CD14-positive monocyte (primary cell): ENCODE measurements around the gene GPC2. TPM values are rescaled to one million over a fixed set of nuclear protein-coding genes. Genes with fewer than 3 reads are reported as not detected.
"Not testable (repeated sequence)": the region's sequence is repeated elsewhere in the genome, so short reads cannot be mapped to it uniquely, and the experiment has no call there.

Experiments
- DNase-seq, 3 donors: peaks; one replicate each; pipeline ENCODE4 v3.0.0-alpha.2; 2011 to 2022
- H2AFZ ChIP-seq: 2 replicates; pipeline ENCODE4 v1.6.0; 2012; ENCODE audit warnings: mild to moderate bottlenecking, low read depth, low read length, inconsistent platforms; ENCODE audit not compliant: insufficient read depth, poor library complexity, severe bottlenecking
- H3K27ac ChIP-seq, 2 donors: 1 replicate in 1 of 2; 2 replicates in 1 of 2; pipeline ENCODE4 v1.5.1; 2012 to 2013; ENCODE audit warnings: low read length in 2 of 2, control low read depth in 1 of 2, inconsistent platforms in 1 of 2, low read depth in 1 of 2, mild to moderate bottlenecking in 1 of 2
- H3K27me3 ChIP-seq, 2 donors: one replicate each; pipeline versions ENCODE4 v1.6.0 to v1.6.1; 2011 to 2013; ENCODE audit warnings: low read length in 2 of 2; ENCODE audit not compliant: control insufficient read depth in 2 of 2, insufficient read depth in 2 of 2
- H3K36me3 ChIP-seq, 2 donors: replicated peaks in 1 of 2; 1 replicate in 1 of 2; 2 replicates in 1 of 2; pipeline versions ENCODE4 v1.5.1 to v1.6.1; 2012 to 2013; ENCODE audit warnings: low read length in 2 of 2, control low read depth in 1 of 2, inconsistent platforms in 1 of 2, mild to moderate bottlenecking in 1 of 2; ENCODE audit not compliant: insufficient read depth in 2 of 2, control insufficient read depth in 1 of 2
- H3K4me1 ChIP-seq, 2 donors: 1 replicate in 1 of 2; 2 replicates in 1 of 2; pipeline versions ENCODE4 v1.5.1 to v1.6.1; 2012 to 2013; ENCODE audit warnings: low read length in 2 of 2, control low read depth in 1 of 2, inconsistent platforms in 1 of 2, mild to moderate bottlenecking in 1 of 2, moderate library complexity in 1 of 2; ENCODE audit not compliant: insufficient read depth in 2 of 2, control insufficient read depth in 1 of 2
- H3K4me2 ChIP-seq: replicated peaks from 2 replicates; pipeline ENCODE3; 2012; ENCODE audit warnings: low read length, moderate library complexity, mild to moderate bottlenecking; ENCODE audit not compliant: poor library complexity, severe bottlenecking; ENCODE audit errors: extremely low read depth
- H3K4me3 ChIP-seq, 3 experiments: fragments of 200-600 bp in 1 of 3; sonication (generic) in 1 of 3; replicated peaks in 1 of 3; 1 replicate in 2 of 3; 2 replicates in 1 of 3; pipeline ENCODE4 v1.5.1; 2011 to 2013; ENCODE audit warnings: low read length in 3 of 3, mild to moderate bottlenecking in 3 of 3, control low read depth in 2 of 3, low read depth in 2 of 3, inconsistent platforms in 1 of 3, moderate library complexity in 1 of 3
- H3K79me2 ChIP-seq: 2 replicates; pipeline ENCODE4 v1.6.0; 2012; ENCODE audit warnings: mild to moderate bottlenecking, control low read depth, inconsistent platforms, low read length, moderate library complexity; ENCODE audit not compliant: insufficient read depth
- H3K9ac ChIP-seq: 2 replicates; pipeline ENCODE4 v1.6.0; 2017; ENCODE audit warnings: low read length, mild to moderate bottlenecking; ENCODE audit not compliant: insufficient read depth, poor library complexity, severe bottlenecking
- H3K9me3 ChIP-seq, 2 donors: replicated peaks in 1 of 2; 1 replicate in 1 of 2; 2 replicates in 1 of 2; pipeline versions ENCODE4 v1.5.1 to v1.6.1; 2012 to 2013; ENCODE audit warnings: low read length in 2 of 2, control low read depth in 1 of 2; ENCODE audit not compliant: control insufficient read depth in 1 of 2, insufficient read depth in 1 of 2
- H4K20me1 ChIP-seq: 2 replicates; pipeline ENCODE4 v1.6.0; 2012; ENCODE audit warnings: mild to moderate bottlenecking, low read length, control low read depth, moderate library complexity; ENCODE audit not compliant: insufficient read depth
- H3K27ac Mint-ChIP-seq, 7 donors: one replicate each; pipeline ENCODE4 v1.8.0; 2020; ENCODE audit warnings: mild to moderate bottlenecking in 7 of 7, mixed read lengths in 7 of 7, moderate library complexity in 6 of 7, inconsistent platforms in 2 of 7
- H3K27me3 Mint-ChIP-seq, 3 donors: one replicate each; pipeline ENCODE4 v1.8.0; 2021 to 2022; ENCODE audit warnings: low read depth in 3 of 3, mild to moderate bottlenecking in 3 of 3, mixed read lengths in 3 of 3, moderate library complexity in 3 of 3, inconsistent platforms in 1 of 3
- H3K36me3 Mint-ChIP-seq, 2 donors: one replicate each; pipeline ENCODE4 v1.8.0; 2020; ENCODE audit warnings: mixed read lengths in 2 of 2, inconsistent platforms in 1 of 2, mild to moderate bottlenecking in 1 of 2
- H3K4me1 Mint-ChIP-seq: one replicate; pipeline ENCODE4 v1.8.0; 2020; ENCODE audit warnings: mild to moderate bottlenecking, mixed read lengths
- H3K4me3 Mint-ChIP-seq, 2 donors: one replicate each; pipeline ENCODE4 v1.8.0; 2020; ENCODE audit warnings: mild to moderate bottlenecking in 2 of 2, mixed read lengths in 2 of 2, moderate library complexity in 1 of 2
- H3K9me3 Mint-ChIP-seq, 7 donors: one replicate each; pipeline ENCODE4 v1.8.0; 2020 to 2022; ENCODE audit warnings: mixed read lengths in 7 of 7, mild to moderate bottlenecking in 6 of 7, moderate library complexity in 6 of 7, inconsistent platforms in 2 of 7
- CTCF ChIP-seq: fragments of 200-600 bp; IDR thresholded peaks from one replicate; pipeline ENCODE4 v1.8.0; 2022; ENCODE audit warnings: antibody characterized with exemption, mild to moderate bottlenecking
- WGBS: methylation state at CpG from one replicate; pipeline ENCODE4 v1.1.5; 2013; ENCODE audit warnings: missing lambda C conversion rate; ENCODE audit not compliant: insufficient coverage; 5-methylcytosine and 5-hydroxymethylcytosine counted together
- intact Hi-C, 2 donors: fragments of 100-400 bp; cut with micrococcal nuclease; formaldehyde crosslinking; loops; one replicate each; pipeline versions ENCODE4 v1.15.0 to v1.15.1; 2023
- polyA plus RNA-seq, 3 donors: library from polyadenylated mRNA; depleted of rRNA in 1 of 3; unstranded in 2 of 3; stranded (reverse) in 1 of 3; fragments of 300-500 nt in 2 of 3; fragments of >200 nt in 1 of 3; fragmentation: Illumina TruSeq in 2 of 3; gene quantifications; 1 replicate in 2 of 3; 2 replicates in 1 of 3; pipeline ENCODE4 v1.2.3, GENCODE V29; 2012 to 2021

The GPC2 gene
- polyA plus RNA-seq, 3 donors: 0.91 TPM; not detected in 2

GRCh38 chr7:100221231-100221718 is 44.1 kb upstream of the GPC2 start:
- no peak overlapping the region for H3K9ac ChIP-seq

GRCh38 chr7:100220586-100221230 is 43.5 kb upstream of the GPC2 start:
- Histone ChIP-seq H3K4me3 (no peak overlapping the region), H3K4me2 (no peak overlapping the region), H4K20me1 (no peaks in the 10 kb centered on the region), H3K27ac (no peak overlapping the region), H3K27me3 (no peaks in the 10 kb centered on the region), H3K36me3 (no peaks in the 10 kb centered on the region), H3K9ac (no peak overlapping the region), H3K79me2 (no peaks in the 10 kb centered on the region), H2AFZ (no peak overlapping the region), H3K9me3 (no peaks in the 10 kb centered on the region), H3K4me1 (no peaks in the 10 kb centered on the region)
- peaks cover 9% of the 10 kb centered on the region for H3K4me1 Mint-ChIP-seq
- TF ChIP-seq CTCF: no peak
- H3K27ac Mint-ChIP-seq: peak overlapping the region in 1 of 7 donors; percentile 79
- H3K27me3 Mint-ChIP-seq: no peaks in the 10 kb centered on the region
- peaks cover 3 to 4% of the 10 kb centered on the region in 2 donors for H3K36me3 Mint-ChIP-seq
- no peak for DNase-seq
- peak overlapping the region in 1 of 2 donors; percentile 61 for H3K4me3 Mint-ChIP-seq
- intact Hi-C loops: no loop called here
- WGBS: 95% methylated on average over 17 of the region's 22 CpGs
- no peaks in the 10 kb centered on the region for H3K9me3 Mint-ChIP-seq

More at GRCh38 chr7:100221231-100221718, 44.1 kb upstream of the GPC2 start:
- no peaks in the 10 kb centered on the region for H3K36me3 ChIP-seq
- H3K4me3 ChIP-seq: no peak overlapping the region
- intact Hi-C loops: no loop called here
- H3K4me3 Mint-ChIP-seq: peak overlapping the region in 1 of 2 donors; percentile 34
- H3K9me3 Mint-ChIP-seq: no peaks in the 10 kb centered on the region
- H3K4me2 ChIP-seq: no peak overlapping the region
- peak overlapping the region in 1 of 7 donors; percentile 79 for H3K27ac Mint-ChIP-seq
- no peak for DNase-seq
- H3K4me1 ChIP-seq: no peaks in the 10 kb centered on the region
- WGBS: 75% methylated on average over 3 of the region's 5 CpGs
- H3K9me3 ChIP-seq: no peaks in the 10 kb centered on the region
- H3K4me1 Mint-ChIP-seq: peaks cover 9% of the 10 kb centered on the region
- H3K27ac ChIP-seq: no peak overlapping the region
- no peaks in the 10 kb centered on the region for H3K79me2 ChIP-seq
- no peak for TF ChIP-seq CTCF
- no peaks in the 10 kb centered on the region for H4K20me1 ChIP-seq
- no peaks in the 10 kb centered on the region for H3K27me3 ChIP-seq
- H3K36me3 Mint-ChIP-seq: peaks cover 3 to 4% of the 10 kb centered on the region in 2 donors
- no peak overlapping the region for H2AFZ ChIP-seq
- no peaks in the 10 kb centered on the region for H3K27me3 Mint-ChIP-seq

- not testable (repeated sequence) for DNase-seq, H4K20me1 ChIP-seq, H3K9ac ChIP-seq, H3K27me3 ChIP-seq, H3K27ac ChIP-seq, H2AFZ ChIP-seq, H3K4me3 ChIP-seq, H3K9me3 Mint-ChIP-seq, H3K27me3 Mint-ChIP-seq, H3K9me3 ChIP-seq, H3K36me3 Mint-ChIP-seq, H3K36me3 ChIP-seq, H3K4me1 ChIP-seq, H3K4me1 Mint-ChIP-seq, H3K79me2 ChIP-seq, H3K4me2 ChIP-seq
- H3K4me3 Mint-ChIP-seq: peak within 1 kb of the TSS in 1 of 2 donors; percentile 61
- 81% methylated on average over 20 of the region's 27 CpGs for WGBS
- peak within 1 kb of the TSS in 2 of 7 donors; percentile 26 to 80 for H3K27ac Mint-ChIP-seq
- intact Hi-C loops: loop anchor here in 1 of 2 donors (5.0 kb wide), 1 partner anchor 88 kb away; no protein-coding TSS in a partner anchor
Measured at GRCh38 chr7:100219801-100220585, 42.8 kb upstream of the GPC2 start, which contains the start of gene PVRIG. Gene PVRIG (plus strand): TSS chr7:100219949. CDS start chr7:100219971, 22 bp downstream.
